Measurements from ENCODE around the gene ATOSA. TPM values are rescaled to one million over a fixed set of nuclear protein-coding genes. Genes with fewer than 3 reads are reported as not detected.

Gene ATOSA
- total and polyA plus RNA-seq, 9 donors: 16.1 to 25.4 (median 19.4) TPM

DNA sequence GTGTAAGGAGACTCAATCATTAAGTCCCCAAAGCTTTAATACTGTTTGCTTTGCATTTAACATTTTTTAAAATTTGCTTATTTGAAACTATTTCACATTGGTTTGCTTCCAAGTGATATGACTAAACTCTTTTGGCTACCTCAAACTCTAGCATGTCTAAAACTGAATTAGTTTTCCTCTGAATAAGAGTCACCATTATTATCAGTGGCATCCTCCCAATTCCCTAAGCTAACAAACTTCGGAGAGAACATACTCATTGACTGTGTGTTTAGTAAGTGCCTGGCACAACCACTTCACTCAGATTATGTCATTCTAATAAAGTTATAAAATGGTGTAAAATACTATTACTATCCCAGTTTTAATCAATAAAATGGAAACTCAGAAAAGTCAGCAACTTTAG lies 21.9 kb downstream of the ATOSA start:
- no peak overlapping the region for H3K27ac ChIP-seq (ENCODE audit: low read length)
- no CpG with 5 or more reads among the region's 1 CpG for WGBS (ENCODE audit: insufficient coverage)
- H3K27me3 ChIP-seq (ENCODE audit: control insufficient read depth, insufficient read depth, low read length): no peaks in the 10 kb centered on the region
- peaks cover 9% of the 10 kb centered on the region for H3K36me3 ChIP-seq (ENCODE audit: control insufficient read depth, insufficient read depth, low read length)
- H3K9me3 ChIP-seq (replicated peaks; ENCODE audit: control insufficient read depth, low read depth, low read length): no peaks in the 10 kb centered on the region
- no peak overlapping the region for H3K4me3 ChIP-seq (ENCODE audit: low read length)
- no peaks in the 10 kb centered on the region for H3K4me1 ChIP-seq (ENCODE audit: control insufficient read depth, insufficient read depth, low read length)
- no peak for DNase-seq

GRCh38 chr15:52656412-52656811 lies 22.8 kb downstream of the ATOSA start:
- Histone ChIP-seq H3K36me3 (ENCODE audit: control insufficient read depth, insufficient read depth, low read length) (peaks cover 7% of the 10 kb centered on the region), H3K9me3 (replicated peaks; ENCODE audit: control insufficient read depth, low read depth, low read length) (no peaks in the 10 kb centered on the region), H3K4me3 (ENCODE audit: low read length) (no peak overlapping the region)

DNA sequence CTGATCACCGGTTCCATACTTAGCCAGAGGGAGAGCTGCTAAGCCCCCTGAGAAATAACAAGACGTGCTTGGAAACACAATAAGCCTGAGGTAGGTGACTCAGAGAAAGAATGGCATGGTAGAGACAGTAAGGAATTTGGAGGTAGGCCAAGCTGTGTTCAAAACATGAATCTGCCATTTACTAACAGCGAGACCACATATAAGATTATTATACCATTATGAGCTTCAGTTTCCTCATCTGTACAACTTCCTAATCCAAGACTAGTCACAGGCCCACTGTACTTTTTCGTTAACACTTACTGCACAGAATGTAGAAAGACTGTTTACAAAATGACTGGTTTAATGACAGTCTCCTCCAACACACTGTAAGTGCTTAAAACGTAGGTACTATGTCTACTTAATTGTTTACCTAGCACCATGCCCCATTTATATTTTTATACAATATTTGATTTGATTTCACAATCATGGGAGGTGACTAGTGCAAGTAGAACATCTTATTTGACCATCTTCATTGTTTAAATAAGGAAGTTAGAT lies 25.7 kb downstream of the ATOSA start:
- 71% methylated on average over 1 of the region's 5 CpGs for WGBS (ENCODE audit: insufficient coverage)
- H3K9me3 ChIP-seq (replicated peaks; ENCODE audit: control insufficient read depth, low read depth, low read length): no peaks in the 10 kb centered on the region
- H3K27ac ChIP-seq (ENCODE audit: low read length): peak overlapping the region; percentile 31
- H3K4me1 ChIP-seq (ENCODE audit: control insufficient read depth, insufficient read depth, low read length): no peaks in the 10 kb centered on the region
- no peak overlapping the region for H3K4me3 ChIP-seq (ENCODE audit: low read length)
- DNase-seq: peak; percentile 3
- H3K27me3 ChIP-seq (ENCODE audit: control insufficient read depth, insufficient read depth, low read length): no peaks in the 10 kb centered on the region
- H3K36me3 ChIP-seq (ENCODE audit: control insufficient read depth, insufficient read depth, low read length): peaks cover 4% of the 10 kb centered on the region

More at GRCh38 chr15:52656412-52656811, 22.8 kb downstream of the ATOSA start:
- Histone ChIP-seq H3K27me3 (ENCODE audit: control insufficient read depth, insufficient read depth, low read length) (no peaks in the 10 kb centered on the region), H3K4me1 (ENCODE audit: control insufficient read depth, insufficient read depth, low read length) (no peaks in the 10 kb centered on the region), H3K27ac (ENCODE audit: low read length) (no peak overlapping the region)
- no peak for DNase-seq

DNA sequence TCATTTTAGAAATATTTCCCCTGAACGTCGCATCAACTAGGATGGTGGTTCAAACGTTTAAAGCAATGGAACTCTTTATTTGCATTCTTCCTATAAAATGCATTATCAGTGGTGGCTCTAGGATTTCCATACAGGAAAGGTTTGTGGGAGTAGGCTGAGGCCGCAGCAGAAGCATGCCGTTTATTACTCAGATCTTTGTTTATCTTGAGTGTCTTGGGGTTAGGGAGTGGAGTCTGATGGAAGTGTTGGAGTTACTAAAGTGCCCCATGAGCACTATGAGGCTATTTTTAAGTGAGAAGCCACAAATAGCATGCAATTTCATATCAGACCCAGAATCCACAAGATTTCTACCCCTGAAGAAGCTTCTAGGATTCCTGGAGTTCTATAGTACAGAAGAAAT lies 26.2 kb downstream of the ATOSA start:
- no peaks in the 10 kb centered on the region for H3K9me3 ChIP-seq (replicated peaks; ENCODE audit: control insufficient read depth, low read depth, low read length)
- peaks cover 3% of the 10 kb centered on the region for H3K36me3 ChIP-seq (ENCODE audit: control insufficient read depth, insufficient read depth, low read length)
- no CpG with 5 or more reads among the region's 5 CpGs for WGBS (ENCODE audit: insufficient coverage)
- no peaks in the 10 kb centered on the region for H3K27me3 ChIP-seq (ENCODE audit: control insufficient read depth, insufficient read depth, low read length)
- H3K4me1 ChIP-seq (ENCODE audit: control insufficient read depth, insufficient read depth, low read length): no peaks in the 10 kb centered on the region
- peak overlapping the region; percentile 31 for H3K27ac ChIP-seq (ENCODE audit: low read length)
- no peak overlapping the region for H3K4me3 ChIP-seq (ENCODE audit: low read length)
- peak; percentile 4 for DNase-seq

- no peaks in the 10 kb centered on the region for H3K27me3 ChIP-seq (ENCODE audit: control insufficient read depth, insufficient read depth, low read length)
- H3K4me1 ChIP-seq (ENCODE audit: control insufficient read depth, insufficient read depth, low read length): no peaks in the 10 kb centered on the region
- H3K36me3 ChIP-seq (ENCODE audit: control insufficient read depth, insufficient read depth, low read length): peaks cover 3% of the 10 kb centered on the region
- WGBS (ENCODE audit: insufficient coverage): no CpG with 5 or more reads among the region's 1 CpG
- no peak for DNase-seq
- H3K9me3 ChIP-seq (replicated peaks; ENCODE audit: control insufficient read depth, low read depth, low read length): no peaks in the 10 kb centered on the region
- H3K27ac ChIP-seq (ENCODE audit: low read length): peak overlapping the region; percentile 76
- no peak overlapping the region for H3K4me3 ChIP-seq (ENCODE audit: low read length)
Observed at GRCh38 chr15:52652286-52652685, 26.9 kb downstream of the ATOSA start.

- Histone ChIP-seq H3K4me3 (ENCODE audit: low read length) (peak overlapping the region; percentile 28), H3K27ac (ENCODE audit: low read length) (peak overlapping the region; percentile 76), H3K36me3 (ENCODE audit: control insufficient read depth, insufficient read depth, low read length) (peaks cover 3% of the 10 kb centered on the region), H3K4me1 (ENCODE audit: control insufficient read depth, insufficient read depth, low read length) (no peaks in the 10 kb centered on the region), H3K9me3 (replicated peaks; ENCODE audit: control insufficient read depth, low read depth, low read length) (no peaks in the 10 kb centered on the region), H3K27me3 (ENCODE audit: control insufficient read depth, insufficient read depth, low read length) (no peaks in the 10 kb centered on the region)
- DNase-seq: peak; percentile 97
- WGBS (ENCODE audit: insufficient coverage): 10% methylated on average over 7 of the region's 8 CpGs
Observed at GRCh38 chr15:52651868-52652267, 27.3 kb downstream of the ATOSA start.

DNA sequence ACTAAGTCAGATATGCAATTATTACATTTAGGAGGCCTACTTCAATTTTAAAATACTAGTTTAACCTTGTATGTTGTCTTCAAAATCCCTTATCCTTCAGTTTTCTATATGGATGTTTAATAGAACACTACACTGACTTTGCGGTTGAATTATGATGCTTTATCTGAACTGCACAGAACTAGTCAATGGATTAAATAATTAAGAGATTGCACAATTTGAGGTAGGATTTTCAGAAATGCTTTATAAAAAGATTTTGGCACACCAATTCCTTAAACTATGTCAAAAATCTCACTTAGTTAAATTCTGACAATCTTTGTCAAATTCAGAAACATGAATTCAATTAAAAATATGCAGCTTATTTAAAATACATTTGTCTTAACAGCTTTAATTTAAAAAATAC lies 28.1 kb downstream of the ATOSA start:
- H3K36me3 ChIP-seq (ENCODE audit: control insufficient read depth, insufficient read depth, low read length): peaks cover 5% of the 10 kb centered on the region
- DNase-seq: no peak
- no peak overlapping the region for H3K27ac ChIP-seq (ENCODE audit: low read length)
- no peak overlapping the region for H3K4me3 ChIP-seq (ENCODE audit: low read length)
- no peaks in the 10 kb centered on the region for H3K9me3 ChIP-seq (replicated peaks; ENCODE audit: control insufficient read depth, low read depth, low read length)
- WGBS (ENCODE audit: insufficient coverage): no CpG with 5 or more reads among the region's 1 CpG
- H3K4me1 ChIP-seq (ENCODE audit: control insufficient read depth, insufficient read depth, low read length): no peaks in the 10 kb centered on the region
- no peaks in the 10 kb centered on the region for H3K27me3 ChIP-seq (ENCODE audit: control insufficient read depth, insufficient read depth, low read length)

DNA sequence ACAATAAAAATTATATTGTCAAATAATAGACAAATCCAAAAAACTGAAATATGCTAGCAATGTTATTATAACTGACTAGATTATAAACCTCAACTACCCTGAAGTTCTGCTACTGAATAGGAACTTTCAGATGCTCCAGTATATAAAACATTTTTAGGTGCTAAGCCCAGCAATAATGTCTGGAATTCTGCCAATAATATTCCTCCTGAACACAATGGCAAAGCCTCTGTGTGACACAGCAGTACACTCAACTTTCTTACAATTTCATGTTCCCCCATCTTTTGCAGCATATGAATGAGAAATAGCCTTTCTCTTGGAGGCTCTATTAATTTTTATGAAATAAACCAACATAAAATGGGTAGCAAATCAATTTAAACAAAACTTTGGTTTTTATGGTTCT lies 29.5 kb downstream of the ATOSA start:
- Histone ChIP-seq H3K27ac (ENCODE audit: low read length) (no peak overlapping the region), H3K4me1 (ENCODE audit: control insufficient read depth, insufficient read depth, low read length) (no peaks in the 10 kb centered on the region), H3K36me3 (ENCODE audit: control insufficient read depth, insufficient read depth, low read length) (peaks cover 5% of the 10 kb centered on the region), H3K4me3 (ENCODE audit: low read length) (no peak overlapping the region), H3K27me3 (ENCODE audit: control insufficient read depth, insufficient read depth, low read length) (no peaks in the 10 kb centered on the region), H3K9me3 (replicated peaks; ENCODE audit: control insufficient read depth, low read depth, low read length) (no peaks in the 10 kb centered on the region)
- DNase-seq: peak; percentile 5

- no peak overlapping the region for H3K4me3 ChIP-seq (ENCODE audit: low read length)
- H3K9me3 ChIP-seq (replicated peaks; ENCODE audit: control insufficient read depth, low read depth, low read length): no peaks in the 10 kb centered on the region
- H3K36me3 ChIP-seq (ENCODE audit: control insufficient read depth, insufficient read depth, low read length): peaks cover 4% of the 10 kb centered on the region
- H3K27me3 ChIP-seq (ENCODE audit: control insufficient read depth, insufficient read depth, low read length): no peaks in the 10 kb centered on the region
- DNase-seq: no peak
- H3K27ac ChIP-seq (ENCODE audit: low read length): no peak overlapping the region
- WGBS (ENCODE audit: insufficient coverage): no CpG with 5 or more reads among the region's 2 CpGs
- H3K4me1 ChIP-seq (ENCODE audit: control insufficient read depth, insufficient read depth, low read length): no peaks in the 10 kb centered on the region
Observed at GRCh38 chr15:52645916-52646315, 33.3 kb downstream of the ATOSA start.

DNA sequence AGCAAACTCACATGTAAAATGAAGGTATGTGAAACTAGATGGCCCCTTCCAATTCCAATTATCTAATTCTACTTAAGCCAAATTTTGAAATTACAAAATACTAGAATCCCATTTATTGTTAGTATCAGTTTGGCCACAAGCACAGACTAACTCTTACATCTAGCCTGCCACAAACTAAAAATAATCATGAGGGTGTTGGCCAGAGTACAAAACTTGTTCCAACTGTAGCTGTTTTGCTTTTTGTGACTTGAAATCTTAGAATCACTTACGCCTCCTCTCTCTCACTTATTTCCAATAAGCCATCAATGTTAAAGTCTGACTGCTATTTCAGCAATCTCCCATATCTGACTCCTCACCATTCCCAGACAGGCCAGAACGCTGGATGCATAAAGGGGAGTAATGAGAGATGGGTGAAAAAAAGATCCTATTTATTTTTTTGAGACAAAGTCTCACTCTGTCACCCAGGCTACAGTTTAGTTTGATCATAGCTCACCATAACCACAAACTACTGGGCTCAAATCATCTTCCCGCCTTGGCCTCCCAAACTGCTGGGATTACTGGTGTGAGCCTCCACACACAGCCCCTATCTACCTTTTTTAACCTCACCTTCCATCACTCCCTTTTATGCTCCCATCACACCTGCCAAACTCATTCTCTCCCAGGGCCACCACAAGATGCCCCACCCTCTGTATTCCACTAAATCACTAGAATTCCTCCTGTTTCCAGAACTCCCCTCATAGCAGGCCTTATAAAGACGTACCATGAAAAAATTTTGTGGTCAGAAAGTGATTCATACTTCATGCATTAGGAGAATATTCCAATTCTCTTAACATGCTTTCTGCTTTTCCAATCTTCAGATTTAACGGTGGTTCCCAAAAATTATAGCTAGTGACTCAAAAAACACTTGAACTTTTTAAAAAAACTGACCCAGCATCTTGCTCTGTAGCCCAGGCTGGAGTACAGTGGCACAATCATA lies 36.5 kb downstream of the ATOSA start:
- Histone ChIP-seq H3K27ac (ENCODE audit: low read length) (no peak overlapping the region), H3K9me3 (replicated peaks; ENCODE audit: control insufficient read depth, low read depth, low read length) (no peaks in the 10 kb centered on the region), H3K4me3 (ENCODE audit: low read length) (no peak overlapping the region), H3K4me1 (ENCODE audit: control insufficient read depth, insufficient read depth, low read length) (no peaks in the 10 kb centered on the region), H3K27me3 (ENCODE audit: control insufficient read depth, insufficient read depth, low read length) (no peaks in the 10 kb centered on the region), H3K36me3 (ENCODE audit: control insufficient read depth, insufficient read depth, low read length) (peaks cover 4% of the 10 kb centered on the region)
- peak; percentile 60 for DNase-seq
- WGBS (ENCODE audit: insufficient coverage): 93% methylated on average over 2 of the region's 5 CpGs
